Activated CD8-positive, alpha-beta memory T cell treated with anti-CD3 and anti-CD28 coated beads for 4 hours (primary cell): ENCODE results near the gene NXNL2.

Source experiments
- DNase-seq, 2 donors: peaks; one replicate each; pipeline ENCODE4 v3.0.0-alpha.2; 2020; ENCODE audit warnings: low read depth in 2 of 2

NXNL2 gene

GRCh38 chr9:88531920-88532698 lies 2.9 kb upstream of the NXNL2 start:
- no peak for DNase-seq

GRCh38 chr9:88533951-88534455 lies 975 bp upstream of the NXNL2 start:
- peak in 1 of 2 donors; percentile 5 for DNase-seq

GRCh38 chr9:88535226-88536022 lies 446 bp downstream of the NXNL2 start:
- no peak for DNase-seq

GRCh38 chr9:88536023-88536324 lies 996 bp downstream of the NXNL2 start:
- DNase-seq = no peak

GRCh38 chr9:88536951-88537760 lies 2.2 kb downstream of the NXNL2 start:
- no peak for DNase-seq

GRCh38 chr9:88537761-88538091 lies 2.7 kb downstream of the NXNL2 start:
- no peak for DNase-seq

GRCh38 chr9:88538311-88539085 lies 3.5 kb downstream of the NXNL2 start:
- DNase-seq = no peak

GRCh38 chr9:88539246-88539645 lies 4.3 kb downstream of the NXNL2 start:
- DNase-seq = no peak

GRCh38 chr9:88540251-88540763 lies 5.3 kb downstream of the NXNL2 start:
- no peak for DNase-seq

GRCh38 chr9:88544245-88544644 lies 9.3 kb downstream of the NXNL2 start:
- no peak for DNase-seq

- DNase-seq = no peak
Observed at GRCh38 chr9:88551546-88552137, 16.7 kb downstream of the NXNL2 start.

- DNase-seq = no peak
Observed at GRCh38 chr9:88553350-88553749, 18.4 kb downstream of the NXNL2 start.

GRCh38 chr9:88555268-88555980 lies 20.4 kb downstream of the NXNL2 start:
- DNase-seq = no peak

GRCh38 chr9:88559661-88560060 lies 24.7 kb downstream of the NXNL2 start:
- DNase-seq = no peak

- no peak for DNase-seq
Observed at GRCh38 chr9:88567870-88568269, 32.9 kb downstream of the NXNL2 start.

GRCh38 chr9:88571419-88571818 lies 36.4 kb downstream of the NXNL2 start:
- no peak for DNase-seq

- DNase-seq = no peak
Observed at GRCh38 chr9:88572684-88573083, 37.7 kb downstream of the NXNL2 start.

GRCh38 chr9:88574953-88575352 lies 40.0 kb downstream of the NXNL2 start:
- no peak for DNase-seq

- DNase-seq = no peak
Observed at GRCh38 chr9:88577256-88578120, 42.5 kb downstream of the NXNL2 start.
